Gastroesophageal sphincter (tissue), 4 donors: ENCODE results near the gene TMEM266. TPM values are rescaled to one million over a fixed set of nuclear protein-coding genes. Genes with fewer than 3 reads are reported as not detected.

Experiments used
- ATAC-seq: fragments of 150-250 bp; one replicate; pipeline ENCODE4 v1.9.1; 2016; ENCODE audit warnings: mild to moderate bottlenecking, moderate library complexity
- H3K27ac ChIP-seq, 4 donors: fragments of 200-600 bp; sonication (generic) in 3 of 4; 1 replicate in 3 of 4; 2 replicates in 1 of 4; pipeline ENCODE4 v1.5.1; 2016 to 2019
- H3K27me3 ChIP-seq: fragments of 200-600 bp; sonication (generic); one replicate; pipeline ENCODE4 v1.5.1; 2019
- H3K36me3 ChIP-seq, 2 donors: fragments of 200-600 bp; sonication (generic); one replicate each; pipeline ENCODE4 v1.5.1; 2019; ENCODE audit warnings: control low read depth in 1 of 2
- H3K4me1 ChIP-seq, 3 donors: fragments of 200-600 bp; sonication (generic); 1 replicate in 2 of 3; 2 replicates in 1 of 3; pipeline ENCODE4 v1.5.1; 2016 to 2019; ENCODE audit warnings: control low read depth in 2 of 3
- H3K4me3 ChIP-seq, 2 donors: fragments of 200-600 bp; sonication (generic); one replicate each; pipeline ENCODE4 v1.5.1; 2019; ENCODE audit warnings: mild to moderate bottlenecking in 1 of 2, moderate library complexity in 1 of 2
- H3K9me3 ChIP-seq, 3 donors: fragments of 200-600 bp; sonication (generic); one replicate each; pipeline ENCODE4 v1.5.1; 2017 to 2019; ENCODE audit warnings: control low read depth in 2 of 3
- CTCF ChIP-seq, 4 experiments: fragments of 200-600 bp in 2 of 4; fragments of 450-650 bp in 2 of 4; sonication (generic) in 1 of 4; IDR thresholded peaks; one replicate each; pipeline ENCODE4 v1.5.1; 2017 to 2019; ENCODE audit warnings: antibody characterized with exemption in 4 of 4, mild to moderate bottlenecking in 2 of 4, moderate library complexity in 2 of 4
- EP300 ChIP-seq: sonication (generic); formaldehyde crosslinking; IDR thresholded peaks from one replicate; pipeline ENCODE4 v1.6.1; 2017; ENCODE audit warnings: antibody characterized with exemption, mild to moderate bottlenecking
- POLR2A ChIP-seq, 2 donors: fragments of 450-650 bp; IDR thresholded peaks; one replicate each; pipeline ENCODE4 v1.6.1; 2017; ENCODE audit warnings: antibody characterized with exemption in 2 of 2, mild to moderate bottlenecking in 2 of 2, moderate library complexity in 1 of 2
- POLR2AphosphoS5 ChIP-seq: sonication (generic); formaldehyde crosslinking; IDR thresholded peaks from one replicate; pipeline ENCODE4 v1.6.1; 2017; ENCODE audit warnings: antibody characterized with exemption
- WGBS, 2 donors: methylation state at CpG; one replicate each; pipeline ENCODE4 v1.1.5; 2018; ENCODE audit warnings: low coverage in 1 of 2; 5-methylcytosine and 5-hydroxymethylcytosine counted together
- total RNA-seq, 4 donors: library from RNA; depleted of rRNA; stranded (reverse); fragments of >200 nt; gene quantifications; one replicate each; pipeline ENCODE4 v1.1.0, GENCODE V29; 2016

Gene TMEM266
- total RNA-seq, 4 donors from 2014 or later = 0.77 TPM; not detected in 3

- H3K4me1 ChIP-seq = peaks cover 3 to 44% (median 25%) of the 10 kb centered on the region in 3 donors
- H3K4me3 ChIP-seq = no peak overlapping the region
- no peaks in the 10 kb centered on the region for H3K36me3 ChIP-seq
- no CpG with 5 or more reads among the region's 8 CpGs for WGBS, 2 donors
- TF ChIP-seq EP300 = no peak
- TF ChIP-seq POLR2AphosphoS5 = no peak
- no peak for TF ChIP-seq CTCF (IDR thresholded peaks at IDR 0.05)
- no peak for TF ChIP-seq POLR2A (IDR thresholded peaks at IDR 0.05)
- ATAC-seq = no peak
- H3K27me3 ChIP-seq = peaks cover 47% of the 10 kb centered on the region
- H3K9me3 ChIP-seq = no peaks in the 10 kb centered on the region
- H3K27ac ChIP-seq = no peak overlapping the region
These were observed 132.9 kb downstream of the TMEM266 start for GRCh38 chr15:76192715-76193114.

- Histone ChIP-seq H3K9me3 (no peaks in the 10 kb centered on the region), H3K27ac (no peak overlapping the region), H3K4me3 (no peak overlapping the region), H3K36me3 (no peaks in the 10 kb centered on the region), H3K4me1 (peaks cover 3 to 57% (median 32%) of the 10 kb centered on the region in 3 donors), H3K27me3 (peaks cover 36% of the 10 kb centered on the region)
- 60 to 77% methylated on average over 5 to 7 of the region's 8 CpGs for WGBS, 2 donors
- ATAC-seq = no peak
- TF ChIP-seq POLR2AphosphoS5 = no peak
- no peak for TF ChIP-seq EP300
- no peak for TF ChIP-seq CTCF (IDR thresholded peaks at IDR 0.05)
- no peak for TF ChIP-seq POLR2A (IDR thresholded peaks at IDR 0.05)
These were observed 134.1 kb downstream of the TMEM266 start for GRCh38 chr15:76193934-76194333.

- Histone ChIP-seq H3K36me3 (no peaks in the 10 kb centered on the region), H3K9me3 (no peaks in the 10 kb centered on the region), H3K27ac (peak overlapping the region in 3 of 4 donors; percentile 59 to 73 (median 60)), H3K4me3 (no peak overlapping the region), H3K4me1 (peaks cover 3 to 67% (median 33%) of the 10 kb centered on the region in 3 donors), H3K27me3 (peaks cover 21% of the 10 kb centered on the region)
- no peak for TF ChIP-seq CTCF (IDR thresholded peaks at IDR 0.05)
- TF ChIP-seq EP300 = no peak
- no peak for TF ChIP-seq POLR2AphosphoS5
- no peak for TF ChIP-seq POLR2A (IDR thresholded peaks at IDR 0.05)
- ATAC-seq = no peak
- 80 to 100% methylated on average over 4 to 5 of the region's 7 CpGs for WGBS, 2 donors
These were observed 135.9 kb downstream of the TMEM266 start for GRCh38 chr15:76195506-76196268.

GRCh38 chr15:76196269-76197231 is 136.8 kb downstream of the TMEM266 start:
- Histone ChIP-seq H3K4me3 (no peak overlapping the region), H3K9me3 (no peaks in the 10 kb centered on the region), H3K27ac (peak overlapping the region in 3 of 4 donors; percentile 59 to 73 (median 60)), H3K4me1 (peaks cover 3 to 61% (median 30%) of the 10 kb centered on the region in 3 donors), H3K36me3 (no peaks in the 10 kb centered on the region), H3K27me3 (peaks cover 16% of the 10 kb centered on the region)
- WGBS, 2 donors = 0% methylated on average over 5 of the region's 18 CpGs; no CpG with 5 or more reads in 1 of the 2 donors
- TF ChIP-seq POLR2A (IDR thresholded peaks at IDR 0.05) (no peak), POLR2AphosphoS5 (peak; percentile 64)
- peak; percentile 83 for ATAC-seq
